Colonic mucosa (tissue), 4 donors: ENCODE results near the gene IGDCC3. TPM values are rescaled to one million over a fixed set of nuclear protein-coding genes. Genes with fewer than 3 reads are reported as not detected.

Experiments
- DNase-seq: peaks from one replicate; pipeline ENCODE4 v3.0.0-alpha.2; 2020
- H3K27ac ChIP-seq: fragments of 200-600 bp; one replicate; pipeline ENCODE4 v1.8.0; 2021
- H3K27me3 ChIP-seq: fragments of 200-600 bp; one replicate; pipeline ENCODE4 v1.8.0; 2021
- H3K36me3 ChIP-seq: fragments of 200-600 bp; one replicate; pipeline ENCODE4 v1.8.0; 2021
- H3K4me1 ChIP-seq: fragments of 200-600 bp; one replicate; pipeline ENCODE4 v1.8.0; 2021; ENCODE audit warnings: mild to moderate bottlenecking
- H3K4me3 ChIP-seq: fragments of 200-600 bp; one replicate; pipeline ENCODE4 v1.8.0; 2021
- H3K9ac ChIP-seq, 2 donors: one replicate each; pipeline ENCODE4 v1.7.0; 2013; ENCODE audit warnings: control low read depth in 2 of 2, low read depth in 2 of 2, low read length in 2 of 2
- H3K9me3 ChIP-seq: fragments of 200-600 bp; one replicate; pipeline ENCODE4 v1.8.0; 2021
- CTCF ChIP-seq: fragments of 200-600 bp; IDR thresholded peaks from one replicate; pipeline ENCODE4 v1.8.0; 2022; ENCODE audit warnings: antibody characterized with exemption, mild to moderate bottlenecking
- intact Hi-C: fragments of 100-400 bp; cut with DNase I; formaldehyde crosslinking; loops from one replicate; pipeline ENCODE4 v1.14.1; 2022
- total RNA-seq, 2 donors: library from RNA; stranded (reverse); fragmentation: NEBNext Ultra II Directional in 1 of 2; extraction: Animal tissue kit (Norgen Biotek cat#: 25700) in 1 of 2; gene quantifications; one replicate each; pipeline ENCODE4 v1.2.1, GENCODE V29; 2021
- donor health status: healthy.
- donor health status: DM: no; HTN: no; CAD: no.
- donor health status: DM: no; HTN: no; CAD: no.

Gene IGDCC3
- total RNA-seq, 2 donors from 2014 or later: 0.12 TPM; not detected in 1

DNA sequence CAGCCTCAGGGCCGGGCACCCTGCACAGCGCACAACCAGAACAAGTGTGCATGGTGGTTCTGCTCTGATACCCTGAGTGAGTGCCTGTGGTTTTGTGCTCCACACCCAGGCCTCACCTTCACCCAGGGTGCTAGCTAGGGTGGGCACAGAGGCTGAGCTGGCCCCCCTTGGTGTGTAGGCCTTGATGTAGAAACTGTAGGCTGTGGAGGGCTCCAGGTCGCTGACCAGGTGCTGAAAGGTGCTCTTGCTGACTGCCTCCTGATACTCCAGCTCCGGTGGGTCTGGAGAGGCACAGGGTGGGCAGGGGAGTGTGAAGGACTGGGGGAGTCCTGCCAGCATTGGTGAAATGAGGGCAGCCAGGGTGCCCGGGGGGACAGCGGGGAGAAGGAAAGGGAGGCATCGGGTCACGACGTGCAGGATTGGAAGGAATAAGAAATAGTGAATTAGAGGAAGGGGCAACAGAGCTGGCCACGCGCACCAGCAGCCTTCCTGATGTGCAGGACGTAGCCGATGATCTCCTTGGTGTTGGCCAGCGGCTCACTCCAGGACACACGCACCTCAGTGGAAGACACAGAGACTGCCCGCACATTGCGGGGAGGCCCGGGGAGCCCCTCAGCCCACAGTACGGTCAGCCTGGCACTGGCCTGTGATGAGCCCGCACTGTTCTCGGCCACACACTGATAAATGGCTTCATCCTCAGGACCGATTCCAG, 46.7 kb downstream of the IGDCC3 start:
- no peak for DNase-seq
- no peaks in the 10 kb centered on the region for H3K27me3 ChIP-seq
- no peaks in the 10 kb centered on the region for H3K9me3 ChIP-seq
- no peak overlapping the region for H3K9ac ChIP-seq
- H3K27ac ChIP-seq: no peak overlapping the region
- TF ChIP-seq CTCF: no peak
- H3K4me1 ChIP-seq: no peaks in the 10 kb centered on the region
- H3K4me3 ChIP-seq: no peak overlapping the region
- intact Hi-C loops: no loop called here
- H3K36me3 ChIP-seq: no peaks in the 10 kb centered on the region

DNA sequence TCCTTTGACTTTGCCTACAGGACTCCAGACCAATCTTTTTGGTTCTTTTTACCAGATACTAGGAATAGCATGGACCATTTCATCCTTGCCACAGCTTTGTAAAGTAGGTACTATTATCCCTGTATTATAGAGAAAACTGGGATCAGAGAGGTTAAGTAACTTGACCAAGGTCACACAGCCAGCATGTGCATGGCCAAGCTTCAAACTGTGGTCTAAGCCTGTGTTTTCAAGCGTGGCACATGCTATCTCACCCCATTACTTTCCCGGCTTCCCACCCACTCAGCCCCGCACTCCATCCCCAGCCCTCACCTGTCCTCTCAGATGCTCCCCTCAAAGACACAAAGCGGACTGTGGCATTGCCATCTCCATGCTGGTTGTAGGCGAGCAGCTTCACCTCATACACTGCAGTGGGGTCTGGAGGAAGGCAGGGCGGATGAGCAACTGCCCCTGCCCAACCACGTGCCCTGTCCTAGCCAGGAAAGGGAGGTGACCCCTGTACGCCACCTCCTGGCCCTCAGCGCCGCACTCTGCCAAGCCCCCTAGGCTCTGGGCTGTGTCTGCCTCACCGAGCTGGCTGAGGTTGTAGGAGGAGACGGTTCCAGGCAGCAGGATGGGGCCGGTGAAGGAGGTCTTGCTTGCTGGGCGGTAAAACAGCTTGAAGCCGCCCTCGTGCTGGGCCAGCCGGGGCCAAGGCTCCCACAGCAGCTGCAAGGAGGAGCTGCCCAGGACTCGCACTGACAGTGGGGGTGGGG, 47.6 kb downstream of the IGDCC3 start:
- Histone ChIP-seq H3K36me3 (no peaks in the 10 kb centered on the region), H3K9me3 (no peaks in the 10 kb centered on the region), H3K27me3 (no peaks in the 10 kb centered on the region), H3K4me1 (no peaks in the 10 kb centered on the region), H3K9ac (no peak overlapping the region), H3K4me3 (no peak overlapping the region), H3K27ac (no peak overlapping the region)
- no peak for DNase-seq
- TF ChIP-seq CTCF: no peak
- intact Hi-C loops: no loop called here

GRCh38 chr15:65329288-65329983, 48.4 kb downstream of the IGDCC3 start:
- no peak for TF ChIP-seq CTCF
- no peak overlapping the region for H3K27ac ChIP-seq
- DNase-seq: no peak
- H3K9ac ChIP-seq: no peak overlapping the region
- intact Hi-C loops: no loop called here
- no peaks in the 10 kb centered on the region for H3K4me1 ChIP-seq
- no peak overlapping the region for H3K4me3 ChIP-seq
- no peaks in the 10 kb centered on the region for H3K36me3 ChIP-seq
- H3K9me3 ChIP-seq: no peaks in the 10 kb centered on the region
- no peaks in the 10 kb centered on the region for H3K27me3 ChIP-seq

DNA sequence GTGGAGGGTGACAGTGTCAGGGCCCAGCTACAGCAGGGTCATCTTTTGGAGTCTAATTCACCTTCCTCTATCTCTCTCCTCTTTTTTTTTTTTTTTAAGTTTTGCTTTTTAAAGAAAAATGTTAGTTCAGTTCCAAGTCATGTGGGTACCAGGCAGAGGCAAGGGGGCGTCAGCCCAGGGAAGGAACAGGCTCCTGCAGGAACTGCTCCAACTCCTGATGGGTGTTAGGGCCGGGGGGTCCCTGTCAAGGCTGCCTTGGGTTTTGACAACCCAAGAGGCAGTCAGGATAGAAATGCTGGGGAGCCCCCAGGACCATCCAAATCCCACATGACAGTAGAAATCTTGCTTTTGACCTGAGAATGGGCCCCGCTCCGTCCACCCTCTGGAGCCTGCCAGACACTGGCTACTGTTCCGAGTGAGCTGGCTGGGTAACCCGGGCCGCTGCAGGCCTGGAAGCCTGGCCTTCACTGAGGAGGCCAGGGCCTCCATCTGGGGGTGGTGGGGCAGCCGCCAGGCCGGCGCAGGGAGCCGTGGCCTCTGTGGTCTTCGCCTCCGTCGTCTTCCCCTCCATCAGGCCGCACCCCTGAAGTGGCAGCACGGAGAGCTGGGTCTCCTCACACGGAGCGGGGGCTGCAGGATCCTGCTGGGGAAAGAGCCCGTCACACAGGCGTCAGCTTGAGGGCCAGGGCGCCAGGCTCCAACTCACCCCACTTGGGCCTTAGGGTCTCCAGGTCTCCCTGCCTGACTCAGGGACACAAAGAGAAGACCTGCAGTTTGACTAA, 49.1 kb downstream of the IGDCC3 start:
- no peak for DNase-seq

More for the DNA sequence above, 49.1 kb downstream of the IGDCC3 start:
- TF ChIP-seq CTCF: no peak
- H3K9ac ChIP-seq: no peak overlapping the region
- H3K27ac ChIP-seq: no peak overlapping the region
- no peaks in the 10 kb centered on the region for H3K9me3 ChIP-seq
- H3K36me3 ChIP-seq: no peaks in the 10 kb centered on the region
- no peak overlapping the region for H3K4me3 ChIP-seq
- intact Hi-C loops: no loop called here
- H3K27me3 ChIP-seq: no peaks in the 10 kb centered on the region
- no peaks in the 10 kb centered on the region for H3K4me1 ChIP-seq
